Neural cell (in vitro differentiated cells): ENCODE results near the gene SLC25A19. TPM values are rescaled to one million over a fixed set of nuclear protein-coding genes. Genes with fewer than 3 reads are reported as not detected.
A peak's percentile ranks its signal among the peaks of the same experiment; 100 is the strongest.

ENCODE experiments used
- H2AFZ ChIP-seq: fragments of 200-600, 300-800 bp; sonication (generic), shearing (Covaris generic); 2 replicates; pipeline ENCODE4 v1.6.0; 2014; ENCODE audit warnings: low read depth, mild to moderate bottlenecking, antibody characterized with exemption, low read length, moderate library complexity
- H3F3A ChIP-seq: fragments of 200-600 bp; shearing (Covaris generic); 2 replicates; pipeline ENCODE4 v1.6.1; 2016; ENCODE audit warnings: mild to moderate bottlenecking, moderate library complexity, mixed read lengths, antibody characterized with exemption, low read length; ENCODE audit not compliant: insufficient read depth, poor library complexity, severe bottlenecking
- H3K27ac ChIP-seq: fragments of 200-600, 300-800 bp; sonication (generic), shearing (Covaris generic); 2 replicates; pipeline ENCODE4 v1.5.1; 2014; ENCODE audit warnings: mild to moderate bottlenecking, low read length, moderate library complexity
- H3K27me3 ChIP-seq: fragments of 300-800, 200-600 bp; sonication (generic), shearing (Covaris generic); 2 replicates; pipeline ENCODE4 v1.6.0; 2014; ENCODE audit warnings: mild to moderate bottlenecking, low read depth, low read length, moderate library complexity; ENCODE audit not compliant: insufficient read depth
- H3K36me3 ChIP-seq: fragments of 300-800, 200-600 bp; sonication (generic), shearing (Covaris generic); 2 replicates; pipeline ENCODE4 v1.5.1; 2014; ENCODE audit warnings: mild to moderate bottlenecking, antibody characterized with exemption, low read length, moderate library complexity; ENCODE audit not compliant: insufficient read depth
- H3K4me2 ChIP-seq: fragments of 300-800, 200-600 bp; sonication (generic), shearing (Covaris generic); 2 replicates; pipeline ENCODE4 v1.6.0; 2014; ENCODE audit warnings: mild to moderate bottlenecking, low read length
- H3K4me3 ChIP-seq: fragments of 300-800, 200-600 bp; sonication (generic), shearing (Covaris generic); 2 replicates; pipeline ENCODE4 v1.5.1; 2014; ENCODE audit warnings: mild to moderate bottlenecking, low read length, moderate library complexity
- H3K79me2 ChIP-seq: fragments of 200-600 bp; shearing (Covaris generic); replicated peaks from 2 replicates; pipeline ENCODE4 v1.6.0; 2014; ENCODE audit warnings: mild to moderate bottlenecking, low read length, moderate library complexity; ENCODE audit not compliant: insufficient read depth
- H3K9ac ChIP-seq: fragments of 300-800, 200-600 bp; sonication (generic), shearing (Covaris generic); 2 replicates; pipeline ENCODE4 v1.6.1; 2016; ENCODE audit warnings: mild to moderate bottlenecking, low read length, mixed read lengths
- H3K9me2 ChIP-seq: fragments of 200-600 bp; shearing (Covaris generic); 2 replicates; pipeline ENCODE4 v1.6.1; 2016; ENCODE audit warnings: mild to moderate bottlenecking, low read length, mixed read lengths; ENCODE audit not compliant: insufficient read depth
- H3K9me3 ChIP-seq: fragments of 200-600, 300-800 bp; sonication (generic), shearing (Covaris generic); 2 replicates; pipeline ENCODE4 v1.6.1; 2016; ENCODE audit warnings: mild to moderate bottlenecking, mixed run types, low read length, moderate library complexity, mixed read lengths
- H4K20me1 ChIP-seq: fragments of 200-600 bp; shearing (Covaris generic); 2 replicates; pipeline ENCODE4 v1.6.1; 2016; ENCODE audit warnings: mild to moderate bottlenecking, mixed run types; ENCODE audit not compliant: insufficient read depth
- CTCF ChIP-seq: fragments of 450-650 bp; IDR thresholded peaks from 2 replicates; pipeline ENCODE4 v1.5.1; 2014; ENCODE audit warnings: antibody characterized with exemption, mild to moderate bottlenecking, moderate library complexity; ENCODE audit not compliant: poor library complexity, severe bottlenecking
- EZH2 ChIP-seq: fragments of 200-600, 300-800 bp; shearing (Covaris generic), sonication (generic); IDR thresholded peaks from 2 replicates; pipeline ENCODE4 v1.6.1; 2014; ENCODE audit warnings: antibody characterized with exemption, low read length, borderline replicate concordance, mild to moderate bottlenecking; ENCODE audit not compliant: insufficient read depth, poor library complexity, severe bottlenecking
- MXI1 ChIP-seq: fragments of 450-650 bp; conservative IDR thresholded peaks from 2 replicates; pipeline ENCODE4 v1.6.1; 2014; ENCODE audit warnings: antibody characterized with exemption, mild to moderate bottlenecking; ENCODE audit not compliant: poor library complexity, severe bottlenecking
- POLR2AphosphoS5 ChIP-seq: IDR thresholded peaks from 2 replicates; pipeline ENCODE4 v1.6.1; 2012
- RAD21 ChIP-seq: fragments of 450-650 bp; conservative IDR thresholded peaks from 2 replicates; pipeline ENCODE4 v1.6.1; 2014; ENCODE audit warnings: antibody characterized with exemption, mild to moderate bottlenecking, moderate library complexity
- SMC3 ChIP-seq: fragments of 450-650 bp; conservative IDR thresholded peaks from 2 replicates; pipeline ENCODE4 v1.6.1; 2014; ENCODE audit warnings: antibody characterized with exemption, mild to moderate bottlenecking, moderate library complexity; ENCODE audit not compliant: poor library complexity
- TAF1 ChIP-seq: IDR thresholded peaks from 2 replicates; pipeline ENCODE4 v1.6.1; 2012; ENCODE audit warnings: low read depth
- polyA plus RNA-seq: library from polyadenylated mRNA; depleted of rRNA; stranded (reverse); fragments of >200 nt; gene quantifications from 2 replicates; pipeline ENCODE4 v1.2.3, GENCODE V29; 2014
- TF ChIP-seq, protein P1 (sequence below): IDR thresholded peaks from 2 replicates; pipeline ENCODE4 v1.6.1; 2012; ENCODE audit warnings: borderline replicate concordance

Gene SLC25A19
- polyA plus RNA-seq, 1 donor from 2014 or later, result 13.8 TPM

GRCh38 chr17:75240394-75241142 lies 48.7 kb downstream of the SLC25A19 start:
- Histone ChIP-seq H3K4me2 (no peak overlapping the region), H3K36me3 (no peaks in the 10 kb centered on the region), H2AFZ (no peak overlapping the region), H3K9ac (no peak overlapping the region), H4K20me1 (no peaks in the 10 kb centered on the region), H3F3A (no peaks in the 10 kb centered on the region), H3K27me3 (no peaks in the 10 kb centered on the region), H3K79me2 (no peaks in the 10 kb centered on the region), H3K27ac (no peak overlapping the region), H3K9me2 (no peaks in the 10 kb centered on the region), H3K9me3 (no peaks in the 10 kb centered on the region), H3K4me3 (no peak overlapping the region)
- TF ChIP-seq EZH2 (no peak), SMC3 (peak; percentile 39), CTCF (peak; percentile 57)

- TF ChIP-seq, protein P1, sequence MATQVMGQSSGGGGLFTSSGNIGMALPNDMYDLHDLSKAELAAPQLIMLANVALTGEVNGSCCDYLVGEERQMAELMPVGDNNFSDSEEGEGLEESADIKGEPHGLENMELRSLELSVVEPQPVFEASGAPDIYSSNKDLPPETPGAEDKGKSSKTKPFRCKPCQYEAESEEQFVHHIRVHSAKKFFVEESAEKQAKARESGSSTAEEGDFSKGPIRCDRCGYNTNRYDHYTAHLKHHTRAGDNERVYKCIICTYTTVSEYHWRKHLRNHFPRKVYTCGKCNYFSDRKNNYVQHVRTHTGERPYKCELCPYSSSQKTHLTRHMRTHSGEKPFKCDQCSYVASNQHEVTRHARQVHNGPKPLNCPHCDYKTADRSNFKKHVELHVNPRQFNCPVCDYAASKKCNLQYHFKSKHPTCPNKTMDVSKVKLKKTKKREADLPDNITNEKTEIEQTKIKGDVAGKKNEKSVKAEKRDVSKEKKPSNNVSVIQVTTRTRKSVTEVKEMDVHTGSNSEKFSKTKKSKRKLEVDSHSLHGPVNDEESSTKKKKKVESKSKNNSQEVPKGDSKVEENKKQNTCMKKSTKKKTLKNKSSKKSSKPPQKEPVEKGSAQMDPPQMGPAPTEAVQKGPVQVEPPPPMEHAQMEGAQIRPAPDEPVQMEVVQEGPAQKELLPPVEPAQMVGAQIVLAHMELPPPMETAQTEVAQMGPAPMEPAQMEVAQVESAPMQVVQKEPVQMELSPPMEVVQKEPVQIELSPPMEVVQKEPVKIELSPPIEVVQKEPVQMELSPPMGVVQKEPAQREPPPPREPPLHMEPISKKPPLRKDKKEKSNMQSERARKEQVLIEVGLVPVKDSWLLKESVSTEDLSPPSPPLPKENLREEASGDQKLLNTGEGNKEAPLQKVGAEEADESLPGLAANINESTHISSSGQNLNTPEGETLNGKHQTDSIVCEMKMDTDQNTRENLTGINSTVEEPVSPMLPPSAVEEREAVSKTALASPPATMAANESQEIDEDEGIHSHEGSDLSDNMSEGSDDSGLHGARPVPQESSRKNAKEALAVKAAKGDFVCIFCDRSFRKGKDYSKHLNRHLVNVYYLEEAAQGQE, result no peak
- TF ChIP-seq MXI1 (no peak), POLR2AphosphoS5 (no peak), RAD21 (no peak), CTCF (no peak), TAF1 (no peak), EZH2 (no peak)
- no peak overlapping the region for H2AFZ ChIP-seq
- no peak overlapping the region for H3K9ac ChIP-seq
- H3K27me3 ChIP-seq, result no peaks in the 10 kb centered on the region
- no peaks in the 10 kb centered on the region for H3K79me2 ChIP-seq
- H3K36me3 ChIP-seq, result no peaks in the 10 kb centered on the region
- no peak overlapping the region for H3K4me3 ChIP-seq
- no peak overlapping the region for H3K4me2 ChIP-seq
- no peaks in the 10 kb centered on the region for H3K9me3 ChIP-seq
- no peaks in the 10 kb centered on the region for H3K9me2 ChIP-seq
- H3F3A ChIP-seq, result no peaks in the 10 kb centered on the region
- H3K27ac ChIP-seq, result no peak overlapping the region
- no peaks in the 10 kb centered on the region for H4K20me1 ChIP-seq
These were observed 49.3 kb downstream of the SLC25A19 start for GRCh38 chr17:75239778-75240393.
